Tibial artery (tissue), 4 donors: ENCODE data around the gene PAFAH1B2.
A peak's percentile ranks its signal among the peaks of the same experiment; 100 is the strongest.

Source experiments
- DNase-seq, 2 donors: peaks; one replicate each; pipeline ENCODE4 v3.0.0-alpha.2; 2019
- H3K27ac ChIP-seq, 2 donors: fragments of 200-600 bp; sonication (generic) in 1 of 2; 1 replicate in 1 of 2; 2 replicates in 1 of 2; pipeline ENCODE4 v1.5.1; 2018 to 2019; ENCODE audit warnings: mild to moderate bottlenecking in 1 of 2
- H3K27me3 ChIP-seq, 2 donors: fragments of 200-600 bp; sonication (generic) in 1 of 2; one replicate each; pipeline versions ENCODE4 v1.5.1 to v1.6.0; 2016 to 2019
- H3K36me3 ChIP-seq, 3 donors: fragments of 200-600 bp; sonication (generic) in 2 of 3; one replicate each; pipeline ENCODE4 v1.5.1; 2016 to 2019; ENCODE audit warnings: mild to moderate bottlenecking in 2 of 3
- H3K4me1 ChIP-seq, 4 donors: fragments of 200-600 bp; sonication (generic) in 2 of 4; 1 replicate in 3 of 4; 2 replicates in 1 of 4; pipeline ENCODE4 v1.5.1; 2016 to 2019
- H3K4me3 ChIP-seq, 2 donors: fragments of 200-600 bp; sonication (generic) in 1 of 2; 1 replicate in 1 of 2; 2 replicates in 1 of 2; pipeline ENCODE4 v1.5.1; 2018 to 2019; ENCODE audit warnings: mild to moderate bottlenecking in 2 of 2
- H3K9me3 ChIP-seq, 3 donors: fragments of 200-600 bp; sonication (generic) in 1 of 3; one replicate each; pipeline ENCODE4 v1.5.1; 2016 to 2019
- intact Hi-C: fragments of 100-400 bp; cut with DNase I; formaldehyde crosslinking; loops from one replicate; pipeline ENCODE4 v1.15.0; 2023; ENCODE audit warnings: low total_unique reads
- TF ChIP-seq, protein P1 (sequence below), 2 experiments: fragments of 200-600 bp in 1 of 2; fragments of 450-650 bp in 1 of 2; IDR thresholded peaks; one replicate each; pipeline ENCODE4 v1.5.1; 2017 to 2019; ENCODE audit warnings: antibody characterized with exemption in 2 of 2, mild to moderate bottlenecking in 1 of 2, moderate library complexity in 1 of 2

PAFAH1B2 gene, protein sequence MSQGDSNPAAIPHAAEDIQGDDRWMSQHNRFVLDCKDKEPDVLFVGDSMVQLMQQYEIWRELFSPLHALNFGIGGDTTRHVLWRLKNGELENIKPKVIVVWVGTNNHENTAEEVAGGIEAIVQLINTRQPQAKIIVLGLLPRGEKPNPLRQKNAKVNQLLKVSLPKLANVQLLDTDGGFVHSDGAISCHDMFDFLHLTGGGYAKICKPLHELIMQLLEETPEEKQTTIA

GRCh38 chr11:117143871-117144476 lies at the start of gene PAFAH1B2:
Gene PAFAH1B2 (plus strand): TSS chr11:117144287. CDS start chr11:117152448, 8,161 bp downstream.
- TF ChIP-seq, protein P1, sequence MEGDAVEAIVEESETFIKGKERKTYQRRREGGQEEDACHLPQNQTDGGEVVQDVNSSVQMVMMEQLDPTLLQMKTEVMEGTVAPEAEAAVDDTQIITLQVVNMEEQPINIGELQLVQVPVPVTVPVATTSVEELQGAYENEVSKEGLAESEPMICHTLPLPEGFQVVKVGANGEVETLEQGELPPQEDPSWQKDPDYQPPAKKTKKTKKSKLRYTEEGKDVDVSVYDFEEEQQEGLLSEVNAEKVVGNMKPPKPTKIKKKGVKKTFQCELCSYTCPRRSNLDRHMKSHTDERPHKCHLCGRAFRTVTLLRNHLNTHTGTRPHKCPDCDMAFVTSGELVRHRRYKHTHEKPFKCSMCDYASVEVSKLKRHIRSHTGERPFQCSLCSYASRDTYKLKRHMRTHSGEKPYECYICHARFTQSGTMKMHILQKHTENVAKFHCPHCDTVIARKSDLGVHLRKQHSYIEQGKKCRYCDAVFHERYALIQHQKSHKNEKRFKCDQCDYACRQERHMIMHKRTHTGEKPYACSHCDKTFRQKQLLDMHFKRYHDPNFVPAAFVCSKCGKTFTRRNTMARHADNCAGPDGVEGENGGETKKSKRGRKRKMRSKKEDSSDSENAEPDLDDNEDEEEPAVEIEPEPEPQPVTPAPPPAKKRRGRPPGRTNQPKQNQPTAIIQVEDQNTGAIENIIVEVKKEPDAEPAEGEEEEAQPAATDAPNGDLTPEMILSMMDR (IDR thresholded peaks at IDR 0.05): no peak
- peak; percentile 95 to 97 for DNase-seq
- H3K9me3 ChIP-seq: no peaks in the 10 kb centered on the region
- peaks cover 0 to 43% (median 23%) of the 10 kb centered on the region in 4 donors for H3K4me1 ChIP-seq
- peaks cover 0 to 13% (median 10%) of the 10 kb centered on the region in 3 donors for H3K36me3 ChIP-seq
- peak within 1 kb of the TSS; percentile 64 to 82 for H3K4me3 ChIP-seq
- H3K27me3 ChIP-seq: peaks cover 0 to 5% of the 10 kb centered on the region in 2 donors
- peak within 1 kb of the TSS; percentile 83 to 85 for H3K27ac ChIP-seq
- intact Hi-C loops: no loop called here

GRCh38 chr11:117094776-117095175 lies 49.3 kb upstream of the PAFAH1B2 start:
- DNase-seq: no peak
- TF ChIP-seq, protein P1 (IDR thresholded peaks at IDR 0.05): no peak
- intact Hi-C loops: loop anchor here (5.0 to 10.0 kb wide), 2 partner anchors 100 to 128 kb away; no protein-coding TSS in a partner anchor
- H3K4me3 ChIP-seq: no peak overlapping the region
- H3K27me3 ChIP-seq: no peaks in the 10 kb centered on the region
- H3K36me3 ChIP-seq: no peaks in the 10 kb centered on the region
- peaks cover 0 to 86% (median 38%) of the 10 kb centered on the region in 4 donors for H3K4me1 ChIP-seq
- H3K27ac ChIP-seq: peak overlapping the region; percentile 51 to 94
- no peaks in the 10 kb centered on the region for H3K9me3 ChIP-seq

DNA sequence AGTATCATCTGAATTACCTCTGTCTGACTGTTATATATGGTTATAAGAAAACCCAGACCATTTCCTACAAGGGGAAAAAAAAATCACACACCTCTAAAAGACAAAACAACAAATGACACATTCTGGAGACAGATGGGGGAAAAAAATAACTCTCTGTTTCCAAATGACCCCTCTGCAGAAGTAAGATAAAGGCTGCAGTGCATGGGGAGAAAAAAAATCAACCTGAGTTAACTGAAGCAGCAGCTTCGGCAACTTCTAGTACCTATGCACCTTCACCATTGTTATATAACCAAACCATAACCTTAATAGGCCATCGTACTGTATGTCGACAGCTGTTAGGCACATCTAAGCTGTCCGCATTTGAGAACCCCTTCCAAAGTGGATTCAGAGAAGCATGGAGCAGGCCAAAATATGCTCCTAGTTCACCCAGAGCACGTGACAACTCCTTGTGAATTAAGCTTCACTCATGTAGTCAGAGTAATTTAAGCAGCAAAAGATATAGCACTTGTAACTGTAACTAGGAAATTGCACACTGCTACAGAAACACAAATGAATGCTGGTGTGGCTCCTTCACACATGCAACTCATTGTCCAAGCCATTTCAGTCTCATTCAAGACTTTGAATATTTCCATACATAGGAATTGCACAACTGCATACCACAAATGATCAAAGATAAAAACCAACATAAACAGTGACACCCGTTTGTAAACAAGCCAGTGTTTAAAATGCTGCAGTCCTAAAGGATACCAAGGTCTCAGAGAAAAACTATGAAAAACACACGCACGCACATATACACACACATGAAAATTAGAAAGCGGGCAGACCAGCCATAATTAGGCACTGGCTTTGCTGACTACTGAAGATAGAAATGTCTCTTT lies 48.6 kb upstream of the PAFAH1B2 start:
- no peak for DNase-seq
- peaks cover 0 to 79% (median 35%) of the 10 kb centered on the region in 4 donors for H3K4me1 ChIP-seq
- TF ChIP-seq, protein P1 (IDR thresholded peaks at IDR 0.05): no peak
- no peaks in the 10 kb centered on the region for H3K9me3 ChIP-seq
- peak overlapping the region; percentile 4 for H3K4me3 ChIP-seq
- intact Hi-C loops: loop anchor here (5.0 to 10.0 kb wide), 2 partner anchors 101 to 127 kb away; no protein-coding TSS in a partner anchor
- H3K27ac ChIP-seq: peak overlapping the region; percentile 51 to 94
- H3K36me3 ChIP-seq: no peaks in the 10 kb centered on the region
- no peaks in the 10 kb centered on the region for H3K27me3 ChIP-seq

DNA sequence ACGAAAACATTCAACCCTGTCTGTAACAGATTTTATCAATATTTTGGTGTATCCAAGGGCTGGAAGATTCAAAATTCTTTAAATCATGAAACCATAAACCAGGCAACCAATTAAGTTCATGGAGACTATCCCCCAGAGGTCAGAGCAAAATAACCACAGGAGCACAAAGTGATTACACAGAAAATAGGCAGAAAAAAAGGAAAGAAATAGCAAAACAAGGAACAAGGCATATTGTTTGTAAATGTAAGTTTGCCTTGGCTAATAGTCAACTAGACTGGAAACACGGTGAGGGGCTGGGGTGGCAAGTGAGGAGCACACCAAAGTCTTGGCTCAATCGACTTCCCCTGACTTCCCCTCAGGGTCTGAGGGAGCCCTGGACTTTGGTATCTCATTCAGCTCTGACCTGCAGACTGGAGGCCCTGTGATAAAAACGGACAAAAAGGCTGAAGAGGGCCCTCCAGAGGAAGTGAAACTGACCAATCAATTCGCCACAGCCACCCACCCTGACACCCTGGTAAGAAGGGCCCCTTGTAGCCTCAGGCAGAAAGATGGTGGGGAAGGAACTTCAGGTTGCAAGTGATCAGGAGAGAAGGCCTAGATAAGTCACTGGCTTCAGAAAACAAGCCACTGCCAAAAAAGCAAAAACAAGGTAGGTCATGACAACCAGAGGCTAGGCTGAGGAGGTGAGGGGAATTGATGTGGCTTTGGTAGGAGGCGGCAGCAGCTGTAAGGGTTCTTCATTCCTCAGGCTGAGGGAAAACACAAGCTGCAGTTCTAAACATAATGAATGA lies 47.7 kb upstream of the PAFAH1B2 start:
- TF ChIP-seq, protein P1 (IDR thresholded peaks at IDR 0.05): no peak
- H3K36me3 ChIP-seq: no peaks in the 10 kb centered on the region
- H3K27ac ChIP-seq: peak overlapping the region; percentile 94 to 99
- intact Hi-C loops: loop anchor here (5.0 to 10.0 kb wide), 2 partner anchors 102 to 126 kb away; no protein-coding TSS in a partner anchor
- peak overlapping the region; percentile 92 to 94 for H3K4me3 ChIP-seq
- peaks cover 0 to 70% (median 34%) of the 10 kb centered on the region in 4 donors for H3K4me1 ChIP-seq
- H3K27me3 ChIP-seq: no peaks in the 10 kb centered on the region
- H3K9me3 ChIP-seq: no peaks in the 10 kb centered on the region
- DNase-seq: no peak

DNA sequence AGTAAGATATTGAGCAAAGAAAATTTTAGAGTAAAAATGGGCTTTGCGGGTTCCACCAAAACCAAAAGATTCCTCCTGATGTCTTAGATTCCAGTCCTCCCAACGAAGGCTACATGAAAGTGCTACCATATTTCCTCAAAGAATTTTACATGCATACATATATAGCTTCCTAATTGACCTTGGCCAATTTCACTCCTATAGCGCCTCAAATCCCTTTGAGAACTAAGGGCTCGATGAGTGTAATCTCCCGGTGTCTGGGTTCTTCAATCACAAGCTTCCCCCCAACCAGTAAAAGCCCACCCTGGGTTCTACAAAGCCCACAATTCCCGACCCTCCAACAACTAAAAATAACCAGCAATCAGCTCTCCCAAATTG lies 47.1 kb upstream of the PAFAH1B2 start:
- intact Hi-C loops: loop anchor here (5.0 to 10.0 kb wide), 2 partner anchors 102 to 125 kb away; no protein-coding TSS in a partner anchor
- TF ChIP-seq, protein P1 (IDR thresholded peaks at IDR 0.05): no peak
- H3K4me3 ChIP-seq: peak overlapping the region; percentile 92 to 94
- no peaks in the 10 kb centered on the region for H3K36me3 ChIP-seq
- H3K9me3 ChIP-seq: no peaks in the 10 kb centered on the region
- H3K4me1 ChIP-seq: peaks cover 0 to 64% (median 33%) of the 10 kb centered on the region in 4 donors
- H3K27ac ChIP-seq: peak overlapping the region; percentile 94 to 99
- DNase-seq: no peak
- no peaks in the 10 kb centered on the region for H3K27me3 ChIP-seq
